ENCODE measurements around the gene DNHD1.

GRCh38 chr11:6545917-6546605 lies 49.0 kb downstream of the DNHD1 start:
- TF ChIP-seq POLR2A (IDR thresholded peaks at IDR 0.05) (no peak), CTCF (IDR thresholded peaks at IDR 0.05) (no peak), POLR2AphosphoS5 (IDR thresholded peaks at IDR 0.05) (no peak), EP300 (IDR thresholded peaks at IDR 0.05) (no peak)

Measured in stomach (tissue), 4 donors.